Nephron (organoid): ENCODE data around the gene EXD3.

Source experiments
- H3K27ac Mint-ChIP-seq, 3 experiments: 2 replicates each; pipeline ENCODE4 v1.8.0; 2020; ENCODE audit warnings: mixed read lengths in 3 of 3, mild to moderate bottlenecking in 2 of 3, moderate library complexity in 1 of 3
- H3K27me3 Mint-ChIP-seq: 2 replicates; pipeline ENCODE4 v1.8.0; 2021; ENCODE audit warnings: low read depth, mild to moderate bottlenecking, moderate library complexity, mixed read lengths
- H3K36me3 Mint-ChIP-seq: 2 replicates; pipeline ENCODE4 v1.8.0; 2020; ENCODE audit warnings: low read depth, mixed read lengths
- H3K4me1 Mint-ChIP-seq: 2 replicates; pipeline ENCODE4 v1.8.0; 2020; ENCODE audit warnings: mixed read lengths
- H3K4me3 Mint-ChIP-seq, 3 experiments: 2 replicates each; pipeline ENCODE4 v1.8.0; 2020; ENCODE audit warnings: mild to moderate bottlenecking in 3 of 3, mixed read lengths in 3 of 3, moderate library complexity in 2 of 3
- H3K9me3 Mint-ChIP-seq: 2 replicates; pipeline ENCODE4 v1.8.0; 2020; ENCODE audit warnings: mixed read lengths
- CTCF ChIP-seq, 3 experiments: fragments of 200-600 bp; sonication (generic); IDR thresholded peaks; one replicate each; pipeline ENCODE4 v1.5.0; 2021; ENCODE audit warnings: antibody characterized with exemption in 3 of 3; ENCODE audit not compliant: unreplicated experiment in 3 of 3

EXD3 gene

GRCh38 chr9:137318602-137319001 is 104.4 kb downstream of the EXD3 start:
- no peak overlapping the region for H3K4me3 Mint-ChIP-seq
- no peak for TF ChIP-seq CTCF (IDR thresholded peaks at IDR 0.05; ENCODE audit: unreplicated experiment in 3 of 3)
- no peaks in the 10 kb centered on the region for H3K27me3 Mint-ChIP-seq
- H3K36me3 Mint-ChIP-seq: no peaks in the 10 kb centered on the region
- no peaks in the 10 kb centered on the region for H3K9me3 Mint-ChIP-seq
- peaks cover 2% of the 10 kb centered on the region for H3K4me1 Mint-ChIP-seq
- no peak overlapping the region for H3K27ac Mint-ChIP-seq

DNA sequence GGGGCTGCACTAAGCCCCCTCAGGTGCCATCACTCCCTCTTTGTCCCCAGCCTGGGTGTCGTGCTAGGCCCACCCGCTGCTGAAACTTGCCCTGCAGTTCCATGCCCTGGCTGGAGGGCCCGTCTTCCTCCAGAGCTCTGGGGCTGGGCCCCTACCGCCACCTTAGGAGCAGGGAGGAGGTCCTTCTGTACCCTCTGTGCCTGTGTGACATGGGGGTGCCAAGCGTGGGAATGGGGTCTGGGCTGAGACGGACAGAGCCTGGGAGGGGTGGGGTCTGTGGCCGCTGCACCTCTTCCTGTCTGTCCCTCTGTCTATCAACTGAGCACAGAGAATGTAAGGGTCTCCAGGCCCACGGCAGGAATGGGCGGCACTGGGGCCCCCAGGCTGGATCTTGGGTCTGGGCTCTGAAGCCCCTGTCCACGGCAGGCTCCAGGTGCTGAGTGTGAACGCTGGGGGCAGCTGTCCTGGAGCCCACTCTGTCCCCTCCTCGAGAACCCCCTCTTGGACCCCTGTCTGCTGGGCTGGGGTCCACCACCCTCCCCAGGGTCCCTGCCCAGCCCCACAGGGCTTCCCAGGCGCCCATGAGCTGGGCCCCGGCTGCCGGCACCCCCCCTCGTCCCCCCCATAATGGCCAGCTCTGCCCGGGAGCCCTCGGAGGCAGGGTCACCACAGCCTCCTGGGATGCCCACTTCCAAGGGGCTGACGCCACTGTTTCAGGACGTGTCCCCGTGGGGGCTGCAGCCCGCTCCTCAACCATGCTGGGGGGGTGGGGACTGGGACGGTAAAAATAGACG is 105.0 kb downstream of the EXD3 start:
- Mint-ChIP-seq H3K27ac (no peak overlapping the region), H3K4me1 (peaks cover 5% of the 10 kb centered on the region), H3K9me3 (no peaks in the 10 kb centered on the region), H3K4me3 (no peak overlapping the region), H3K27me3 (no peaks in the 10 kb centered on the region), H3K36me3 (no peaks in the 10 kb centered on the region)
- TF ChIP-seq CTCF (IDR thresholded peaks at IDR 0.05; ENCODE audit: unreplicated experiment in 3 of 3): no peak

- Mint-ChIP-seq H3K27me3 (no peaks in the 10 kb centered on the region), H3K9me3 (no peaks in the 10 kb centered on the region), H3K36me3 (no peaks in the 10 kb centered on the region), H3K4me3 (no peak overlapping the region), H3K4me1 (peaks cover 5% of the 10 kb centered on the region), H3K27ac (no peak overlapping the region)
- TF ChIP-seq CTCF (IDR thresholded peaks at IDR 0.05; ENCODE audit: unreplicated experiment in 3 of 3): no peak
These were observed 105.8 kb downstream of the EXD3 start for GRCh38 chr9:137317021-137317717.

DNA sequence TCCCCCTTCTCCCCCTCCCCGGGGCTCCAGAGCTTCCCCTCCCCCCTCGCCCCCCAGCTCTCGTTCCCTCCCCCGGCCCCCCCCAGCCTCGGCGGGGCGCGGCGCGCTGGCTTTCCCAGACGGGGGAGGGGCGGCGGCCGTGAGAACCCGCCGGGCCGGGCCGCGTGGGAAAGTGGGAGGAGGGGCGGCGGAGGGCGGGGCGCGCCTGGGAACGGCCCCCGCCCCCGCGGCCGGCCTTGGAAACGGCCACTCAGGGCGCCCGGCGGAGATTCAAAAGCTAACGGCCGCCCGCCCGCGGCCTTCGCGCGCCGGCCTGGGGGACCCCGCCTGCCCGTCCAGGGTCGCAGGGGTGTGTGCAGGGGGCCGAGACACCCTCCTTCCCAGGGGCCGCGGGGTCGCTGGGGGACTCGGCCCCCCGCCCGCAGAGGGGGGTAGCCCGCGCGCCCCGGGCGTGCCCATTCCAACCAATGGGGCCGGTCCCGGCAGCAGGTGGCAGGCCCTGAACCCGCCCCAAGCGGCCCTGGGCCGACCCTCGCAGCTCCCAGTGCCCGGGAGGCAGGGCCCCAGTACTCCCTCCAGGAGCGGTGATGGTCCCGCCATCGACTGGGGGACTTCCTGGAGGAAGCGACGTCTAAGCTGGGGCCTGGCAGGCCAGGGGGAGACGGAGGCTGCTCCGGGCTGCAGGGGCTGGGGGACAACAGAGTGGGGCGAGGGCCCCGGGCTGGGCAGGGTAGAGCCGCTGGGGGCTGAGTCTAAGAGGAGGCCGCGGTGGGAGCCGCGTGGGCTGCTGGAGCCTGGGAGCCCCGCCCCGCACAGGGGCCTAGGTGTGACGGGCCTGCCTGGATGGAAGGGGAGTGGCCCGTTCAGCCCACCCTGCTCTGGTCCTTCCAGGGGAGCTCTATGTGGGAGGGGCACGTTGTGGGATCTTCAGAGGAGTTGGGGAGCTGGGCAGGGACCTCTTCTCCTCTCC is 106.7 kb downstream of the EXD3 start:
- Mint-ChIP-seq H3K36me3 (no peaks in the 10 kb centered on the region), H3K4me3 (no peak overlapping the region), H3K4me1 (peaks cover 5% of the 10 kb centered on the region), H3K9me3 (no peaks in the 10 kb centered on the region), H3K27ac (no peak overlapping the region), H3K27me3 (no peaks in the 10 kb centered on the region)
- no peak for TF ChIP-seq CTCF (IDR thresholded peaks at IDR 0.05; ENCODE audit: unreplicated experiment in 3 of 3)

DNA sequence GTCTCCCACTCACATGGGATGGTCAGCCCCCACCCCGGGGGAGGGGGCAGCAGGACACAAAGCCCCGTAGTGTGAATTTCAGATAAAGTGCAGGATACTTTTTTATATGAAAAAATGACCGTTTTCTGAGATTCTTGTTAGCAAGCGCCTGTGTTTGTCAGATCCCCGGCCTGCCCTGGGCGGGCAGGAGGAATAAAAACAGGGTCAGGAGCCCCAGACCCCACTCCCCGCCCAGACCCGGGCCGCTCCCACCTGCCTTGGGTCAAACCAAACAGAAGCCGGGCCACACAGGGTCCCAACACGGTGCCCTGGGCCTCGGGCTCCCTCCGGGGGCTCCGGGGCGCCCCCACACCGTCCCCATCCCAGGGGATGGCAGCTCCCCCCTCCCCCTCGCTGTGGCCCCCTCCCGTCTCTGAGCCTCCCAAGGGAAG is 107.4 kb downstream of the EXD3 start:
- Mint-ChIP-seq H3K27ac (no peak overlapping the region), H3K9me3 (no peaks in the 10 kb centered on the region), H3K4me3 (no peak overlapping the region), H3K27me3 (no peaks in the 10 kb centered on the region), H3K4me1 (peaks cover 5% of the 10 kb centered on the region), H3K36me3 (no peaks in the 10 kb centered on the region)
- no peak for TF ChIP-seq CTCF (IDR thresholded peaks at IDR 0.05; ENCODE audit: unreplicated experiment in 3 of 3)
